Mononuclear cell (primary cell): ENCODE results near the gene ATP1A4. TPM values are rescaled to one million over a fixed set of nuclear protein-coding genes. Genes with fewer than 3 reads are reported as not detected.

Experiments
- H3K27me3 ChIP-seq: 2 replicates; pipeline ENCODE4 v1.6.0; 2011; ENCODE audit warnings: low read length, control low read depth; ENCODE audit not compliant: insufficient read depth
- H3K4me1 ChIP-seq: 2 replicates; pipeline ENCODE4 v1.5.1; 2011; ENCODE audit warnings: mild to moderate bottlenecking, low read length, control low read depth; ENCODE audit not compliant: insufficient read depth
- H3K4me3 ChIP-seq: 2 replicates; pipeline ENCODE4 v1.5.1; 2011; ENCODE audit warnings: mild to moderate bottlenecking, low read length, moderate library complexity
- H3K9me3 ChIP-seq: 2 replicates; pipeline ENCODE4 v1.5.1; 2011; ENCODE audit warnings: low read depth, mild to moderate bottlenecking, control low read depth, low read length
- total RNA-seq: library from RNA; depleted of rRNA; stranded (reverse); fragments of >200 nt; gene quantifications from one replicate; pipeline ENCODE4 v1.2.3, GENCODE V29; 2012

ATP1A4 gene
- total RNA-seq, 1 donor, result under 0.01 TPM

DNA sequence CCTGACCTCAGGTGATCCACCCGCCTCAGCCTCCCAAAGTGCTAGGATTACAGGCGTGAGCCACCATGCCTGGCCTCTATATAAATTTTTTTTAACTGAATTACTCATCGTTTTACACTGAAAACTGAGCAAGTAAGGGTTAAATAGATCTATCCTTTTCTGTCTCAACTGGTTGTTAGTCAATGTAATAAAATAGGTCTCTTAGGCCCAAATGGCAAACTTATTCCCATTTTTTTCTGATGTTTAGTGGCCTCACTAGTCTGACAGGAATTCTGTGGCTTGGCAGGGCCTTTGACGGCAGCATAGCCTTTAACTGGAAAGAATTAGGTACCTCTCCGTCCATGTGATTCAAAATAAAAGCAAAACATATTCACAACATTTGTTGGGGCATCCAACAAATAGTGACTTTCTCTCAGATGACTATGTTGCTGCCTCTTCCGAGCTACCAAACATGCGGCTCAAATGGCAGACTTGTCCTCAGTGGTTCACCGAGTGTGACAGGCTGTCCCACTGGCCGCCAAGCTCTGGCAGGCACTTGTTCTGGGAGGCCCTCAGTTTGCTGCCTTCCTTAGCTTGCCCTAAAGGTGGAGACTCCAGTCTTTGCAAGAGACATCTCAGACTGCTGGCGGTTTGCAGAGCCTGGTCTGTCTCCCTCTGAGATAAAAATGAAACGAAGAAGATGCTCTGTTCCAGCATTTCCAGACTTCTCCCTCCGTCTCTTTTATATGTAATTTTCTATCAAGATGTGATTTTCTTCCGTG is 17.4 kb downstream of the ATP1A4 start:
- Histone ChIP-seq H3K4me3 (no peak overlapping the region), H3K4me1 (peaks cover 44% of the 10 kb centered on the region), H3K9me3 (no peaks in the 10 kb centered on the region), H3K27me3 (peaks cover 3% of the 10 kb centered on the region)

DNA sequence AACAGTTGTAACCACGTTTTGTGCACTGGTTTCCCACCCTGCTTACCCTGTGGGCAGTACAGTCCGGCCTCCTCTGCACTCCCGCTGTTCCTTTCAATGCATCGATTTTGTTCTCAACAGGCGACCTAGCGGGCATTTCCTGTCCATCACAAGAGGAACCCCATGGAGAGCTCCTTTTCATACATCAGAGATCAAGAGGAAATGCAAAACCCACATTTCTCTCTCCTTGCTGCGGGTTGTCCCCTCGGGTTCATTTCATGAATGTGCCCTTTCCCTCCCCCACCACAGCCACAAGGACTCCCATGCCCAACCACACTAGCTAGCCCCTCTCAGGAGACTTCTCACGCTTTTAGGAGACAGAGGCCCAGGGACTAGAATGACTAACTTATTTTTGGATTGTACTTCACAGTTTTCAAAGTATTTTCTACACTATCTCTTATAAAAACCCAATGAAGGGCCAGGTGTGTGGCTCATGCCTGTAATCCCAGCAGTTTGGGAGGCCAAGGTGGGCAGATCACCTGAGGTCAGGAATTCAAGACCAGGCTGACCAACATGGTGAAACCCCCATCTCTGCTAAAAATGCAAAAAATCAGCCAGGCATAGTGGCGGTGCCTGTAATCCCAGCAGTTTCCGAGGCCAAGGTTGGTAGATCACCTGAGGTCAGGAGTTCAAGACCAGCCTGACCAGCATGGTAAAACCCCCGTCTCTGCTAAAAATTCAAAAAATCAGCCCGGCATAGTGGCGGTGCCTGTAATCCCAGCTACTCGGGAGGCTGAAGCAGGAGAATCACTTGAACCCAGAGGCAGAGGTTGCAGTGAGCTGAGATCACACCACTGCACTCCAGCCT is 18.4 kb downstream of the ATP1A4 start:
- H3K27me3 ChIP-seq, result no peaks in the 10 kb centered on the region
- H3K4me1 ChIP-seq, result peaks cover 43% of the 10 kb centered on the region
- no peak overlapping the region for H3K4me3 ChIP-seq
- H3K9me3 ChIP-seq, result no peaks in the 10 kb centered on the region

DNA sequence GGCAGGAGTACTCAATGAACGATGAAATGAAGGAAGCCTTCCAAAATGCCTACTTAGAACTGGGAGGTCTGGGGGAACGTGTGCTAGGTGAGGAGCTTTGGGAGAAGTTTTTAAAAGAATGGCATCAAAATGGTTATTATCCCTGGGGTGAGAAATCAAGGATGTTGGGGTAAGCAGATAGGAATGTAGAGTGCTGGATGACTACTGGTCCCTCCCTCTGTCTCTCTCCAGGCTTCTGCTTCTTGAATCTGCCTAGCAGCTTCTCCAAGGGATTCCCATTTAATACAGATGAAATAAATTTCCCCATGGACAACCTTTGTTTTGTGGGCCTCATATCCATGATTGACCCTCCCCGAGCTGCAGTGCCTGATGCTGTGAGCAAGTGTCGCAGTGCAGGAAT is 20.0 kb downstream of the ATP1A4 start:
- no peak overlapping the region for H3K4me3 ChIP-seq
- no peaks in the 10 kb centered on the region for H3K27me3 ChIP-seq
- H3K4me1 ChIP-seq, result peaks cover 35% of the 10 kb centered on the region
- no peaks in the 10 kb centered on the region for H3K9me3 ChIP-seq

DNA sequence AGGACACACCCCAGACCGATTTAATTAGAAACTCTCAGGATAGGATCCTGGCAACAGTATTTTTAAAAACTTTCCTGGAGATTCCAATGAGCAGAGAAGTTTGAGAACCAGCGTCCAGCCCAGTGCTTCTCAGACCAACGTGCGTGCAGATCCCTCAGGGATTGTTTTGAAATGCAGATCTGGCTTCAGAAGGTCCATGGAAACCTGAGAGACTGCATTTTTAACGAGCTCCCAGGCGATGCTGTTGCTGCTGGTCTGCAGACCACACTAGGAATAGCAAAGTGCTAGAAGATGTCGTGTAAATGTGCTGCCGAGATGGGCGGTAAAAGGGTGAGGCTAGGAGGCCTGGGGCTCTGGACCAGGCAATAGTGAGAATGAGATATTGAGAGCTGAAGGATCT is 20.6 kb downstream of the ATP1A4 start:
- no peak overlapping the region for H3K4me3 ChIP-seq
- H3K9me3 ChIP-seq, result no peaks in the 10 kb centered on the region
- H3K4me1 ChIP-seq, result peaks cover 29% of the 10 kb centered on the region
- H3K27me3 ChIP-seq, result no peaks in the 10 kb centered on the region

DNA sequence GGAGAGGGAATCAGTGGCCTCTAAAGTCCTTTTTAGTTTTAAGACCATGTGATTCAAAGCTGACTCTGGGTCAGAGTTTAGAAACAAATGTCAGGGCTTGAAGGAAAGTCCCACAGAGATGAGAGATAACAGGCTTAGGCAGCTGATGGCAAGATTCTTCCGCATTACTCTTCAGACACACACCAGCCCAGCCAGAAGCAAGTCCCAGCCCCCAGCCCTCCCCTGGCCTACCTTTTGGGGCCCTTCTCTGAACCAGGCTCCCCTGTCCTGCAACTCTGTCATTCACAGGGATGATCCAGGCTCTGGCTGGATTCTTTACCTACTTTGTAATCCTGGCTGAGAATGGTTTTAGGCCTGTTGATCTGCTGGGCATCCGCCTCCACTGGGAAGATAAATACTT is 25.8 kb downstream of the ATP1A4 start:
- H3K27me3 ChIP-seq, result no peaks in the 10 kb centered on the region
- H3K4me1 ChIP-seq, result no peaks in the 10 kb centered on the region
- H3K4me3 ChIP-seq, result no peak overlapping the region
- no peaks in the 10 kb centered on the region for H3K9me3 ChIP-seq

DNA sequence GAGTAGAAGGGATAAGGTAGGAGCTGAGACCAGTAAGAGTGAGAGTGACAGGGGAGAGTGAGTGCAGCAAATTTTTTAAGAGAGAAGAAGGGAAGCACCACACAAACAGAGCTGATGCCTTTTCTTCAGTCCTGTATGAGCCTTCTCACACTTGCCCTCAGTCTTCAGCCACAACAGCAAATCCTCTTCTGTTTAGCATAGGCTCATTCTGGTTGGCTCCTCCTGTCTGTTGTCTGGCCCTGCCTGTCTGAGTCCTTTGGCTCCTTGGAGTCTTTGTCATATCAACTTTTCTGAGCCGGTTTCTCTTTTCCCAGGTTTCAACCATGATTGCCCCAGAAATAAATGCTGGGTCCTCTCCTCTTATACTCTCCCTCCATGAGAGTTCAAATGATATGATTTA is 26.3 kb downstream of the ATP1A4 start:
- Histone ChIP-seq H3K27me3 (no peaks in the 10 kb centered on the region), H3K9me3 (no peaks in the 10 kb centered on the region), H3K4me3 (no peak overlapping the region), H3K4me1 (no peaks in the 10 kb centered on the region)

DNA sequence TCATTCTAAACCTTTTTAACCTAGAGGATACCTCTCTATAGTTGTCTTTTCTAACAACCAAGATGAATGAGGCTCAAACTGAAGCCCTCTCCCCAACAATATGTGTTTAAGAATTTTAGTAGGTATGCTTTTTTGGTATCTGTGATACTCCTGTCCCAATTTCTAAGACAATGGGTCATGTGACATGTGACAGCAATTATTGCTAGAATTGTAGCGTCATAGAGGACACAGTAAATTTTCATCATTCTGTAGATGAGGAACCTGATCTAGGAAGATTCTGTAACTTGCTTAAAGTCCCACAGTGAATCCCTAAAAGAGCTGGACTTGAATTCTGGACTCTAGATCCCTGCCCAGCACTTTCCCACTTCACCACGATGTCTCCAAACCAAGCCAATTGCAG is 27.3 kb downstream of the ATP1A4 start:
- H3K4me3 ChIP-seq, result no peak overlapping the region
- no peaks in the 10 kb centered on the region for H3K9me3 ChIP-seq
- H3K27me3 ChIP-seq, result no peaks in the 10 kb centered on the region
- no peaks in the 10 kb centered on the region for H3K4me1 ChIP-seq

DNA sequence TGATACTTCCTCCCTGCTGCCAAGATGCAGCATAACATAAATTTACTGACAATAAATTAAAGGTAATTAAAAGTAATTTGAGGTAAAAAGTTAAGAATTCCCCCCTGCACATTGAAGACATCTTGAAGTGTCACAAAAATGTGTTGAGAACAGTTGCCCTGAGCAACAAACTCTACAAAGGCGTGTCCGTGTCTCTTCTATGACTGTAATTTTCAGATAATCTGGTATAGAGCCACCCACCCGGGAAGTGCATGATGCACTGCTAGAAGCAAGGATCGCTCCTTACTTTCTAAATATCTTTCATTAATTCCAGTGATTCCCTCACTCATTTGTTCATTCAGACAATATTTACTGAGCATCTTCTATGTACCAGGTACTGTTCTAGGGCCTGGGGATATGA is 27.9 kb downstream of the ATP1A4 start:
- no peaks in the 10 kb centered on the region for H3K9me3 ChIP-seq
- H3K4me3 ChIP-seq, result no peak overlapping the region

DNA sequence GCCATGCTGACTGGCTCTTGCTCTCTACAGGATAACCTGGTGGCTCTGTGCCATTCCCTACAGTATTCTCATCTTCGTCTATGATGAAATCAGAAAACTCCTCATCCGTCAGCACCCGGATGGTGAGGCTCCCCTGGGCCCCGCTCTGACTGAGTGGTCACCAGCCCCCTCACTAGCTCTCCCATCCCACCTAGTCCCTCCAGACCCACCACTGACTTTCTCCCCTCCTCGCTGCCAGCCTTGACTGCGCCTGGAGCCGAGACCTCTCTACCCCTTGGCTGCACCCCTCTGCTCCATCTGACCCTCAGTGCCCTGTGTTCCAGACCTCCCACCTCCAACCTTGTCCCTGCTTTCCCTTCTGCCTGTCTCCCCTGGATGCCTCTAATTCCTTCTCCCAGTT is 34.8 kb downstream of the ATP1A4 start:
- Histone ChIP-seq H3K27me3 (no peaks in the 10 kb centered on the region), H3K4me3 (no peak overlapping the region), H3K9me3 (no peaks in the 10 kb centered on the region), H3K4me1 (no peaks in the 10 kb centered on the region)

More for the DNA sequence above, 27.9 kb downstream of the ATP1A4 start:
- H3K4me1 ChIP-seq, result no peaks in the 10 kb centered on the region
- no peaks in the 10 kb centered on the region for H3K27me3 ChIP-seq

DNA sequence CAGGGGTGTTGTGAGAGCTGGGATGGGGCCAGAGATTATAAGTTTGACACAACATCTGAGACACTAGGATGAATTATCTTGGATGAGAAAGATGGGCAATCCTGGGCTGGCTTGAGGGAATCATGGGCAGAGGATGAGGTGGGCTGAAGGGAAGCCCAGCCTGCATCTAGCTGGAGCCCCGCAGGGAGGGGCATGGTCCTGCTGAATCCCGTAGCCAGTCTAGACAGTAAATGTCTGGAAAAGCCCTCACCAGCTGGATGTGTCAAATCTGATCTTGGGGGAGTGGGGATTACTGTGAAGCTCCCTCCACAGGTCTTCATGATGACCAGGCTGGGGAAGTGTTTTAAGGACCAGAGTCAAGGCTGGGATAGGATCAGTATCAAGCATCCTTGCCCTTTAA is 35.3 kb downstream of the ATP1A4 start:
- H3K4me1 ChIP-seq, result no peaks in the 10 kb centered on the region
- no peaks in the 10 kb centered on the region for H3K9me3 ChIP-seq
- H3K27me3 ChIP-seq, result no peaks in the 10 kb centered on the region
- no peak overlapping the region for H3K4me3 ChIP-seq

DNA sequence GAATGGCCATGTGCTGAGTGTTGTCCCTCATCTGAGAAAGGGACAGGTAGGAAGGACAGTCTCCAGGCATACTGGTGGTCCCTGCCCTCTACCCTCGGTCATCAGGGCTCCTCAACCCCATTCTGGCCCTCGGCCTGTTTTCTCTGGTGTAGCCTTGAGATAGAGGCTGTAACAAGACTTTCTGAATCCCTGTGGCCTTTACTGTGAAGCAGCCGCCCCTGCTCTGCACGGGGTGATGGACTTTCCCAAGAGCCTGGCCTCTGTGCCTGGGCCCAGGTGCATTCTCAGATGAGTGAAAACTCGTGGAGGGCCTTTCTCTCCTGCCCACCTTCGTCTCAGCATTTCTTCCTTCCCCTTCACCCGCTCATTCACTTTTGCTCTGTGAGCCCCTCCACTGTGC is 36.0 kb downstream of the ATP1A4 start:
- no peaks in the 10 kb centered on the region for H3K4me1 ChIP-seq
- H3K4me3 ChIP-seq, result no peak overlapping the region
- H3K27me3 ChIP-seq, result no peaks in the 10 kb centered on the region
- H3K9me3 ChIP-seq, result no peaks in the 10 kb centered on the region

DNA sequence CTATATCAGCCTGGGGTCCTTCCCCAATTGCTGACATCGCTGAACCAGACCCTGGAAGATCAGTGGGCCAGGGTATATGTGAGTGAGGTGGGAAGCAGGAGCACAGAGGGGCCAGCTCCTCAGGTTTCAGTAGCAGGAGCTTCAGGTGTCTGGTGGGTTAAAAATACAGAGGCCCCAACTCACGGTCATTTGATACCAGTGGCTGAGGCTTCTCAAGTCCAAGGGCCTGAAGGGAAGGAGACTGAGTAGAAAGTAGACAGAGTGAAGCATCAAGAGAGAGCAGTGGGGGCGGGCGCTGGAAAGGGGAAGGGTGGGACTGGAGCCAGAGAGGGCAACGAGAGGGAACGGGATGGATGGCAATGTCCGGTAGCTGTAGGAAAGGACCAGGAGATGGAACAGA is 36.9 kb downstream of the ATP1A4 start:
- no peaks in the 10 kb centered on the region for H3K9me3 ChIP-seq
- no peak overlapping the region for H3K4me3 ChIP-seq
- H3K4me1 ChIP-seq, result peaks cover 2% of the 10 kb centered on the region
- H3K27me3 ChIP-seq, result no peaks in the 10 kb centered on the region

DNA sequence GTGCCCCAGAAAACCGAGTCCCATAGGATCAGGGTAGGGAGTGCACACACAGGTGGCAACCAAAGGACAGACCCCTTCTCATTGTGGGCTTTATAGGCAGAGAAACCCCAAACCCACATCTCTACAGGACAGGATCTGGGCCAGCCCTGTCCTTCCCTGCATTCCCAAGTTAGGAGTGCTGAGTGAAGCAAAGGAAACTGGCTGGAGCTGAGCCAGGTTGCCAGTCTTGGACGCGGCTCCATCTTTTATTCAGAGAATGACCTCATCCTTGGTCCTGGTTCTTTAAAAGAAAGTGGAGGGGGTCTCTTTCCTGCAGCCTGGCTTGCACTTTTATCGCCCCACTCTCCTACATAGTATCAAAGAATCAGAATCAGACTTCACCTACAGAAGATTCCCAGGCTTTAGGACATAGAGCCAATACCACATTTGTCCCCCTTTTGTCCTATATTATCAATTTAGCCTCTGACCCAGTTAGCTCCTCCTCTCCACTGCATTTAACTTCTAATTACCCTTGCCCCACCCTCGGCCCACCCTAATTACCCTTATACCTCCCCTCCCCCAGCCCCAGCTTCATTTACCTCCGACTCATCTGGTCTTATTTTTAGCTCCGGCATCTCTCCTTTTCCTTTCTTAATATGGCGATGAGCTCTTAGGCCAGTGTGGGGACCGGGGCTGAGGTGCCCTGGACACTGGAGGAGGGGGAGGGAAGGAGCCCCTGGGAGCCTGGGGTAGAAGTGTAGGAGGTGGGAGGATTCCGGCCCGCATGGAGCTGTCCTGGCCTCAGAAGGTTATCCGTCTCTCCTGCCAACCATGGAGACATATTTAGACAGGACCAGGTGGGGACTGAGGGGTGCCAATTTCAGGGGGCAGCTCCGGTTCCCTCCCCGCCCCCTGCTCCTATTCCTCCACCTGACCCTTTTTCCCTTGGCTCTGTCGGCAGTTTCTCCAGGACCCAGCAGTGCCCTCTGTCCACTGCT is 38.5 kb downstream of the ATP1A4 start, which contains the start of gene CASQ1:
CASQ1 (plus strand) TSS at position 927 of the 977 bp plus-strand sequence. CDS start 177 bp downstream, outside the sequence.
- Histone ChIP-seq H3K27me3 (no peaks in the 10 kb centered on the region), H3K4me1 (peaks cover 3% of the 10 kb centered on the region), H3K4me3 (no peak within 1 kb of the TSS), H3K9me3 (no peaks in the 10 kb centered on the region)

DNA sequence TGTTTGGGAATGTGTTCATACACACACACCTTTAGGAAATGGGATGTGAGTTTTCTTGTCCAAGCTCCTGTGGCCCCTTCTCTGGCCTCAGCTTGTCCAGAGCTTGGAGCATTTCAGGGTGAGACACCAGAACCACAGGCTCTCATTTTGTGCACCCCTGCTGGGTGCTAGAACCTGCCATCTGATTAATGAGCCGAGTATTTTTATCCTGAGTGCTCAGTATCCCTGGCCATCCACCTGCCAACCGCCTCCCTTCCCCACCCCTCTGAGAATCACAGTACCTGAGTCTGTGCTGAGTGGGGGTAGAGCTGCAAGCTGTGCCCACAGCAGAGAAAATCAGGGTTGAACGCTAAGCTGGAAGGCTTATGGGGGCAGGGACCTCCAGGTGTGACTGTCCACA is 40.4 kb downstream of the ATP1A4 start:
- no peak overlapping the region for H3K4me3 ChIP-seq
- no peaks in the 10 kb centered on the region for H3K9me3 ChIP-seq
- peaks cover 3% of the 10 kb centered on the region for H3K4me1 ChIP-seq
- no peaks in the 10 kb centered on the region for H3K27me3 ChIP-seq

DNA sequence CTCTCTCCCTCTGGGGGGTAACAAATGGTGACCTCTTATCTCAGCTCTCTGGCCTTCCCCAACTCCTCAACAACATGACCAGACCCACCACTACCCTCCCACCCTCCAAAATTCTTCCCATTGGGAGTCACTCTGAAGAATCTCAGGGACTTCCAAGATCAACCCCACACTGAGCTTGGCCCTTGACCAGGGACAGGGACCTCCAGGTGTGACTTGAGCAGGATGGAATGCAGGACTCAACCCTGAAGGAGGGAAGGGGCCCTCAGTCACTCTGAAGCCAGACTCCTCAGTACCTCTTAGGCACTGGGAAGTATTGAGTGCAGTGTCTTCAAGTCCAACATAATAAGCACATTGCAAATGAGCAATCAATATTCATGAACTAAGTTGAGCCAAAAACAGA is 40.8 kb downstream of the ATP1A4 start:
- no peak overlapping the region for H3K4me3 ChIP-seq
- H3K4me1 ChIP-seq, result peaks cover 3% of the 10 kb centered on the region
- H3K9me3 ChIP-seq, result no peaks in the 10 kb centered on the region
- H3K27me3 ChIP-seq, result no peaks in the 10 kb centered on the region
